SH-SY5Y (cell line): ENCODE results near the gene CADPS2.

Source experiments
- GATA2 ChIP-seq: IDR thresholded peaks from 2 replicates; pipeline ENCODE4 v1.6.1; 2011; ENCODE audit warnings: mild to moderate bottlenecking, low read depth, low read length
- GATA3 ChIP-seq: IDR thresholded peaks from 2 replicates; pipeline ENCODE4 v1.6.1; 2011; ENCODE audit warnings: low read depth, mild to moderate bottlenecking, low read length, moderate library complexity

DNA sequence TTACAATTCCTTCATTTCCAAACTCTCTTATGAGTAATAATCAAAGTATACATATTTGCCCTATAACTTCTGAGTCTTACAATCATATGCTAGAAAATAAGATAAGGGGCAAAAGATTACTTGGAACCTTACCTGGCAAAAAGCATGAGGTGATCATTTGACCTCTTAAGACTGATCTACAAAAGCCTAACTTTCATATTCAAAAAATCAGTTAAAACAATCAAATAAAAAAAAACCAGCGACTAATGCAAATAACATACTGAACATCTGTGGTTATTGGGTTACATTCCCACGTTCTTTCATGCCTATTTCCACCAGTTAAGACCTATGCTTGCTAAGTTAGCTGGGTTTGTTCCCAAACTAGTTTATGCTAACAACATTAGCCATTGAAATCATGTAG is 375.0 kb downstream of the CADPS2 start:
- TF ChIP-seq GATA3 (no peak), GATA2 (no peak)
